Upper lobe of right lung (tissue), 1 donor: ENCODE data around the gene CLEC4C. TPM values are rescaled to one million over a fixed set of nuclear protein-coding genes. Genes with fewer than 3 reads are reported as not detected.

Experiments
- ATAC-seq: fragments of 200-7000 bp; cut with Tn5 transposase; one replicate; pipeline ENCODE4 v1.9.1; 2020; ENCODE audit warnings: mild to moderate bottlenecking, moderate library complexity
- DNase-seq: peaks from one replicate; pipeline ENCODE4 v3.0.0-alpha.2; 2020
- H3K27ac ChIP-seq: fragments of 200-600 bp; one replicate; pipeline ENCODE4 v1.8.0; 2022
- H3K27me3 ChIP-seq: fragments of 200-600 bp; one replicate; pipeline ENCODE4 v1.8.0; 2022; ENCODE audit warnings: mild to moderate bottlenecking
- H3K36me3 ChIP-seq: fragments of 200-600 bp; one replicate; pipeline ENCODE4 v1.8.0; 2022
- H3K4me1 ChIP-seq: fragments of 200-600 bp; one replicate; pipeline ENCODE4 v1.8.0; 2022
- H3K4me3 ChIP-seq: fragments of 200-600 bp; one replicate; pipeline ENCODE4 v1.8.0; 2022; ENCODE audit warnings: mild to moderate bottlenecking
- H3K9me3 ChIP-seq: fragments of 200-600 bp; one replicate; pipeline ENCODE4 v1.8.0; 2022
- intact Hi-C: fragments of 100-400 bp; cut with DNase I; formaldehyde crosslinking; loops from one replicate; pipeline ENCODE4 v1.11.0; 2022
- total RNA-seq: library from RNA; stranded (reverse); fragmentation: NEBNext Ultra II Directional; extraction: Animal tissue kit (Norgen Biotek cat#: 25700); gene quantifications from one replicate; pipeline ENCODE4 v1.2.1, GENCODE V29; 2021
- TF ChIP-seq, protein P1 (sequence below): fragments of 200-600 bp; IDR thresholded peaks from one replicate; pipeline ENCODE4 v1.8.0; 2022; ENCODE audit warnings: antibody characterized with exemption
- donor health status: DM: no; HTN: yes; CAD: no; lungs with severe emphysema.

The CLEC4C gene
- total RNA-seq, 1 donor from 2014 or later = not detected

- ATAC-seq (no peak), DNase-seq (no peak)
- no peaks in the 10 kb centered on the region for H3K9me3 ChIP-seq
- H3K4me3 ChIP-seq = no peak overlapping the region
- H3K36me3 ChIP-seq = no peaks in the 10 kb centered on the region
- TF ChIP-seq, protein P1, sequence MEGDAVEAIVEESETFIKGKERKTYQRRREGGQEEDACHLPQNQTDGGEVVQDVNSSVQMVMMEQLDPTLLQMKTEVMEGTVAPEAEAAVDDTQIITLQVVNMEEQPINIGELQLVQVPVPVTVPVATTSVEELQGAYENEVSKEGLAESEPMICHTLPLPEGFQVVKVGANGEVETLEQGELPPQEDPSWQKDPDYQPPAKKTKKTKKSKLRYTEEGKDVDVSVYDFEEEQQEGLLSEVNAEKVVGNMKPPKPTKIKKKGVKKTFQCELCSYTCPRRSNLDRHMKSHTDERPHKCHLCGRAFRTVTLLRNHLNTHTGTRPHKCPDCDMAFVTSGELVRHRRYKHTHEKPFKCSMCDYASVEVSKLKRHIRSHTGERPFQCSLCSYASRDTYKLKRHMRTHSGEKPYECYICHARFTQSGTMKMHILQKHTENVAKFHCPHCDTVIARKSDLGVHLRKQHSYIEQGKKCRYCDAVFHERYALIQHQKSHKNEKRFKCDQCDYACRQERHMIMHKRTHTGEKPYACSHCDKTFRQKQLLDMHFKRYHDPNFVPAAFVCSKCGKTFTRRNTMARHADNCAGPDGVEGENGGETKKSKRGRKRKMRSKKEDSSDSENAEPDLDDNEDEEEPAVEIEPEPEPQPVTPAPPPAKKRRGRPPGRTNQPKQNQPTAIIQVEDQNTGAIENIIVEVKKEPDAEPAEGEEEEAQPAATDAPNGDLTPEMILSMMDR = no peak
- intact Hi-C loops = no loop called here
- no peaks in the 10 kb centered on the region for H3K27me3 ChIP-seq
- H3K27ac ChIP-seq = no peak overlapping the region
- H3K4me1 ChIP-seq = peaks cover 14% of the 10 kb centered on the region
Measured at GRCh38 chr12:7694556-7695236, 52.5 kb downstream of the CLEC4C start.

DNA sequence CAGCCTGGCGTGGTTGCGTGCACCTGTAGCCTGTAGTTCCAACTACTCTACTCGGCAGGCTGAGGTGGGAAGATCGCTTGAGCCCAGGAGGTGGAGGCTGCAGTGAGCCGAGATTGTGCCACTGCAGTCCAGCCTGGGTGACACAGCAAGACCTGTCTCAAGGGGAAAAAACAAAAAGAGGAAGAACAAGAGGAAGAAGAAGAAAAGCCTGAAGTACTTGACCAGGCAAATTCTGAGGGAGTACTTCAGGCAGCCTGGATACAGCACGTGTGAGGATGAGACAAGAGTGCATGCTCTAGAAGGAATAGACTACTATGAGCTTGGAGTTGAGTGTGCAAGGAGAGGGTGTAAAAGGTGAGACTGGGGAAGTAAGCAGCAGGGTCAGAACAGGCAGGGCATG, 53.4 kb downstream of the CLEC4C start:
- Histone ChIP-seq H3K4me3 (no peak overlapping the region), H3K4me1 (peaks cover 14% of the 10 kb centered on the region), H3K27ac (no peak overlapping the region), H3K9me3 (no peaks in the 10 kb centered on the region), H3K27me3 (no peaks in the 10 kb centered on the region), H3K36me3 (no peaks in the 10 kb centered on the region)
- ATAC-seq (peak; percentile 72), DNase-seq (no peak)
- TF ChIP-seq, protein P1 = no peak
- intact Hi-C loops = no loop called here

DNA sequence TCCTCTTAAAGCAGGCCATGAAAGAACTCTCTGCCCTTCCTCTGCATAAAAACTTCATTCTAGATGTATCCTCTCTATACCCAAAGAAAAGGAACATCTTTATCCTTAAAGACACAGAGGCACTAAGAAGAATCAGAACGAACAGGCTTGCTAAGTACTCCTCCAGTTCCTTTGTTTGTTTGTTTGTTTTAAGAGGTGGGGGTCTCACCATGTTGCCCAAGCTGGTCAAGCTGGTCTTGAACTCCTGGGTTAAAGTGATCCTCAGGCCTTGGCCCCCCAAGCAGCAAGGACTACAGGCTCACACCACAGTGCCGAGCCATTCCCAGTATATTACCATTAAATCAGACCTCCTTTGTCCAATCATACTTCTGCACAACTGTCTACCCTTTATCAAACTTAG, 65.6 kb downstream of the CLEC4C start:
- TF ChIP-seq, protein P1 = no peak
- intact Hi-C loops = no loop called here
- Histone ChIP-seq H3K36me3 (no peaks in the 10 kb centered on the region), H3K27me3 (peaks cover 4% of the 10 kb centered on the region), H3K4me3 (no peak overlapping the region), H3K4me1 (no peaks in the 10 kb centered on the region), H3K9me3 (no peaks in the 10 kb centered on the region), H3K27ac (no peak overlapping the region)
- DNase-seq = no peak
- no peak for ATAC-seq

Other genes starting within 250 kb of the CLEC4C start
- 234 TPM for gene CD163, start 243.6 kb downstream of the CLEC4C start, total RNA-seq
- not detected for gene APOBEC1, start 81.5 kb downstream of the CLEC4C start, total RNA-seq
- 0.32 TPM for gene GDF3, start 51.6 kb downstream of the CLEC4C start, total RNA-seq
- not detected for gene DPPA3, start 35.9 kb downstream of the CLEC4C start, total RNA-seq
- not detected for gene NANOGNB, start 17.8 kb upstream of the CLEC4C start, total RNA-seq
- not detected for gene NANOG, start 42.0 kb upstream of the CLEC4C start, total RNA-seq
- gene SLC2A14, start 125.5 kb upstream of the CLEC4C start, total RNA-seq = not detected
- gene SLC2A3, start 188.8 kb upstream of the CLEC4C start, total RNA-seq = 153 TPM